AG04450 (cell line): Measurements from ENCODE around the gene CASP3. TPM values are rescaled to one million over a fixed set of nuclear protein-coding genes. Genes with fewer than 3 reads are reported as not detected.
"Not testable (repeated sequence)": the region's sequence is repeated elsewhere in the genome, so short reads cannot be mapped to it uniquely, and the experiment has no call there.

ENCODE experiments used
- CTCF ChIA-PET: fragments of 300-600, 350-600 bp; formaldehyde crosslinking; extraction: SDS; loops from one replicate; lab custom pipeline; 2022; ENCODE audit warnings: antibody characterized with exemption, inconsistent platforms; lab: Charles Lee
- POLR2A ChIA-PET: fragments of 350-600 bp; formaldehyde crosslinking; extraction: SDS; loops from one replicate; lab custom pipeline; 2021; ENCODE audit warnings: antibody characterized with exemption, inconsistent platforms; lab: Yijun Ruan, JAX
- DNase-seq: peaks from one replicate; pipeline ENCODE4 v3.0.0-alpha.2; 2011; ENCODE audit warnings: low read depth, low spot score
- H3K27ac ChIP-seq: one replicate; pipeline ENCODE4 v1.5.1; 2012; ENCODE audit warnings: low read depth, low read length, control low read depth
- H3K27me3 ChIP-seq: one replicate; pipeline ENCODE4 v1.6.0; 2012; ENCODE audit warnings: low read length; ENCODE audit not compliant: control insufficient read depth, insufficient read depth
- H3K4me3 ChIP-seq: 2 replicates; pipeline ENCODE4 v1.5.1; 2011; ENCODE audit warnings: mild to moderate bottlenecking, low read depth, low read length, control low read depth
- H3K9me3 ChIP-seq: 2 replicates; pipeline ENCODE4 v1.5.1; 2012; ENCODE audit warnings: low read length; ENCODE audit not compliant: control insufficient read depth, insufficient read depth
- CTCF ChIP-seq: IDR thresholded peaks from 2 replicates; pipeline ENCODE4 v1.5.1; 2011; ENCODE audit warnings: low read depth, low read length, control low read depth, inconsistent platforms
- polyA plus RNA-seq: library from polyadenylated mRNA; depleted of rRNA; stranded (reverse); fragments of >200 nt; gene quantifications from 2 replicates; pipeline ENCODE4 v1.2.3, GENCODE V29; 2011

CASP3 gene
- polyA plus RNA-seq, 1 experiment = 51.8 TPM

GRCh38 chr4:184636897-184637296 is 12.3 kb downstream of the CASP3 start:
- no peak overlapping the region for H3K4me3 ChIP-seq
- no peaks in the 10 kb centered on the region for H3K27me3 ChIP-seq
- no peak for TF ChIP-seq CTCF
- no peak for DNase-seq
- H3K9me3 ChIP-seq = no peaks in the 10 kb centered on the region
- ChIA-PET POLR2A (no interaction called here), CTCF (interaction anchor here (1.5 to 1.9 kb wide), 2 partner anchors 8 to 373 kb away, joined by 4 to 6 read pairs; no protein-coding TSS in a partner anchor)
- no peak overlapping the region for H3K27ac ChIP-seq

- POLR2A ChIA-PET = interaction anchor here (0.6 kb wide), 1 partner anchor 13 kb away, joined by 6 read pairs; no protein-coding TSS in a partner anchor
- CTCF ChIA-PET = interaction anchor here (0.9 to 1.9 kb wide), 3 partner anchors 9 to 372 kb away, joined by 4 to 6 read pairs (median 5); no protein-coding TSS in a partner anchor
- no peak overlapping the region for H3K27ac ChIP-seq
- no peaks in the 10 kb centered on the region for H3K27me3 ChIP-seq
- TF ChIP-seq CTCF = no peak
- H3K9me3 ChIP-seq = no peaks in the 10 kb centered on the region
- no peak for DNase-seq
- H3K4me3 ChIP-seq = no peak overlapping the region
Observed at GRCh38 chr4:184636144-184636543, 13.1 kb downstream of the CASP3 start.

GRCh38 chr4:184635381-184635780 is 13.9 kb downstream of the CASP3 start:
- Histone ChIP-seq H3K4me3 (no peak overlapping the region), H3K27me3 (no peaks in the 10 kb centered on the region), H3K27ac (no peak overlapping the region), H3K9me3 (no peaks in the 10 kb centered on the region)
- TF ChIP-seq CTCF = no peak
- CTCF ChIA-PET = interaction anchor here (0.9 to 1.9 kb wide), 3 partner anchors 10 to 371 kb away, joined by 4 to 6 read pairs (median 5); no protein-coding TSS in a partner anchor
- POLR2A ChIA-PET = no interaction called here
- DNase-seq = no peak

GRCh38 chr4:184632842-184633241 is 16.4 kb downstream of the CASP3 start:
- POLR2A ChIA-PET = no interaction called here
- Histone ChIP-seq H3K27ac (no peak overlapping the region), H3K27me3 (no peaks in the 10 kb centered on the region), H3K9me3 (no peaks in the 10 kb centered on the region), H3K4me3 (no peak overlapping the region)
- DNase-seq = no peak
- CTCF ChIA-PET = interaction anchor here (1.3 kb wide), 1 partner anchor 551 kb away, joined by 3 read pairs; no protein-coding TSS in a partner anchor
- no peak for TF ChIP-seq CTCF

- CTCF ChIA-PET = interaction anchor here (1.5 kb wide), 1 partner anchor 364 kb away, joined by 6 read pairs; no protein-coding TSS in a partner anchor
- TF ChIP-seq CTCF = no peak
- Histone ChIP-seq H3K27me3 (no peaks in the 10 kb centered on the region), H3K4me3 (no peak overlapping the region), H3K9me3 (no peaks in the 10 kb centered on the region), H3K27ac (no peak overlapping the region)
- POLR2A ChIA-PET = no interaction called here
- no peak for DNase-seq
Observed at GRCh38 chr4:184628103-184628502, 21.1 kb downstream of the CASP3 start.

- POLR2A ChIA-PET, DNase-seq, CTCF ChIA-PET: not testable (repeated sequence)
Observed at GRCh38 chr4:184625783-184626596, 23.3 kb downstream of the CASP3 start.

More at GRCh38 chr4:184625783-184626596, 23.3 kb downstream of the CASP3 start:
- H3K4me3 ChIP-seq, H3K27ac ChIP-seq, H3K9me3 ChIP-seq, H3K27me3 ChIP-seq: not testable (repeated sequence)
